Nephron (organoid): ENCODE measurements around the gene CLEC16A.

Experiments
- H3K27ac Mint-ChIP-seq, 3 experiments: 2 replicates each; pipeline ENCODE4 v1.8.0; 2020; ENCODE audit warnings: mixed read lengths in 3 of 3, mild to moderate bottlenecking in 2 of 3, moderate library complexity in 1 of 3
- H3K27me3 Mint-ChIP-seq: 2 replicates; pipeline ENCODE4 v1.8.0; 2021; ENCODE audit warnings: low read depth, mild to moderate bottlenecking, moderate library complexity, mixed read lengths
- H3K36me3 Mint-ChIP-seq: 2 replicates; pipeline ENCODE4 v1.8.0; 2020; ENCODE audit warnings: low read depth, mixed read lengths
- H3K4me1 Mint-ChIP-seq: 2 replicates; pipeline ENCODE4 v1.8.0; 2020; ENCODE audit warnings: mixed read lengths
- H3K4me3 Mint-ChIP-seq, 3 experiments: 2 replicates each; pipeline ENCODE4 v1.8.0; 2020; ENCODE audit warnings: mild to moderate bottlenecking in 3 of 3, mixed read lengths in 3 of 3, moderate library complexity in 2 of 3
- H3K9me3 Mint-ChIP-seq: 2 replicates; pipeline ENCODE4 v1.8.0; 2020; ENCODE audit warnings: mixed read lengths
- TF ChIP-seq, protein P1 (sequence below), 3 experiments: fragments of 200-600 bp; sonication (generic); IDR thresholded peaks; one replicate each; pipeline ENCODE4 v1.5.0; 2021; ENCODE audit warnings: antibody characterized with exemption in 3 of 3; ENCODE audit not compliant: unreplicated experiment in 3 of 3

CLEC16A gene

GRCh38 chr16:11193494-11193893 is 249.1 kb downstream of the CLEC16A start:
- Mint-ChIP-seq H3K9me3 (no peaks in the 10 kb centered on the region), H3K27me3 (peaks cover 10% of the 10 kb centered on the region), H3K4me3 (no peak overlapping the region), H3K4me1 (no peaks in the 10 kb centered on the region), H3K27ac (no peak overlapping the region), H3K36me3 (no peaks in the 10 kb centered on the region)
- TF ChIP-seq, protein P1, sequence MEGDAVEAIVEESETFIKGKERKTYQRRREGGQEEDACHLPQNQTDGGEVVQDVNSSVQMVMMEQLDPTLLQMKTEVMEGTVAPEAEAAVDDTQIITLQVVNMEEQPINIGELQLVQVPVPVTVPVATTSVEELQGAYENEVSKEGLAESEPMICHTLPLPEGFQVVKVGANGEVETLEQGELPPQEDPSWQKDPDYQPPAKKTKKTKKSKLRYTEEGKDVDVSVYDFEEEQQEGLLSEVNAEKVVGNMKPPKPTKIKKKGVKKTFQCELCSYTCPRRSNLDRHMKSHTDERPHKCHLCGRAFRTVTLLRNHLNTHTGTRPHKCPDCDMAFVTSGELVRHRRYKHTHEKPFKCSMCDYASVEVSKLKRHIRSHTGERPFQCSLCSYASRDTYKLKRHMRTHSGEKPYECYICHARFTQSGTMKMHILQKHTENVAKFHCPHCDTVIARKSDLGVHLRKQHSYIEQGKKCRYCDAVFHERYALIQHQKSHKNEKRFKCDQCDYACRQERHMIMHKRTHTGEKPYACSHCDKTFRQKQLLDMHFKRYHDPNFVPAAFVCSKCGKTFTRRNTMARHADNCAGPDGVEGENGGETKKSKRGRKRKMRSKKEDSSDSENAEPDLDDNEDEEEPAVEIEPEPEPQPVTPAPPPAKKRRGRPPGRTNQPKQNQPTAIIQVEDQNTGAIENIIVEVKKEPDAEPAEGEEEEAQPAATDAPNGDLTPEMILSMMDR (IDR thresholded peaks at IDR 0.05; ENCODE audit: unreplicated experiment in 3 of 3): no peak

- TF ChIP-seq, protein P1 (IDR thresholded peaks at IDR 0.05; ENCODE audit: unreplicated experiment in 3 of 3): no peak
- H3K9me3 Mint-ChIP-seq: no peaks in the 10 kb centered on the region
- peaks cover 10% of the 10 kb centered on the region for H3K27me3 Mint-ChIP-seq
- H3K4me3 Mint-ChIP-seq: no peak overlapping the region
- H3K27ac Mint-ChIP-seq: peak overlapping the region in 1 of 3 experiments; percentile 14
- H3K36me3 Mint-ChIP-seq: no peaks in the 10 kb centered on the region
- no peaks in the 10 kb centered on the region for H3K4me1 Mint-ChIP-seq
These were observed 250.5 kb downstream of the CLEC16A start for GRCh38 chr16:11194913-11195312.

DNA sequence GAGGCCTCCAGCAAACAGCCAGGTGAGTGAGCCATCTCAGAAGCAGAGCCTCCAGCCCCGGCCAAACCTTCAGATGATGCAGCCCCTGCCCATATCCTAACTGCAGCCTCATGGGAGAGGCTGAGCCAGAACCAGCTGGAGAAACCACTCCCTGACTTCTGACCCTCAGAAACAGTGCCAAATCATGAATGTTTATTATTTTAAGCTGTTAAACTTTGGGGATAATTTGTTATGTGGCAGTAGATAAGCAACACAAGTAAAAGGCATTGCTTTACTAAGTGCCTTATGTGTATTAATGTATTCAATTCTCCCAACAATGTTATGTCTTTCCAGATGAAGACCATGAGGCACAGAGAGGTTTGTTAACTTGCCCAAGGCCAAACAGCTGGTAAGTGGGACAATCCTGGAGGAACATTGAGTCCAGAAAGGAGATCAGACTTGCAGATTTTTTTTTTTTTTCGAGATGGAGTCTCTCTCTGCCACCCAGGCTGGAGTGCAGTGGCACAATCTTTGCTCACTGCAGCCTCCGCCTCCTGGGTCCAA is 252.0 kb downstream of the CLEC16A start:
- no peak overlapping the region for H3K4me3 Mint-ChIP-seq
- no peak overlapping the region for H3K27ac Mint-ChIP-seq
- peaks cover 8% of the 10 kb centered on the region for H3K4me1 Mint-ChIP-seq
- TF ChIP-seq, protein P1 (IDR thresholded peaks at IDR 0.05; ENCODE audit: unreplicated experiment in 3 of 3): no peak
- H3K36me3 Mint-ChIP-seq: no peaks in the 10 kb centered on the region
- H3K27me3 Mint-ChIP-seq: peaks cover 16% of the 10 kb centered on the region
- no peaks in the 10 kb centered on the region for H3K9me3 Mint-ChIP-seq

- H3K4me3 Mint-ChIP-seq: no peak overlapping the region
- H3K27ac Mint-ChIP-seq: no peak overlapping the region
- TF ChIP-seq, protein P1 (IDR thresholded peaks at IDR 0.05; ENCODE audit: unreplicated experiment in 3 of 3): no peak
- H3K36me3 Mint-ChIP-seq: no peaks in the 10 kb centered on the region
- H3K4me1 Mint-ChIP-seq: peaks cover 27% of the 10 kb centered on the region
- peaks cover 19% of the 10 kb centered on the region for H3K27me3 Mint-ChIP-seq
- H3K9me3 Mint-ChIP-seq: no peaks in the 10 kb centered on the region
These were observed 254.0 kb downstream of the CLEC16A start for GRCh38 chr16:11198375-11198774.

GRCh38 chr16:11198828-11199227 is 254.5 kb downstream of the CLEC16A start:
- Mint-ChIP-seq H3K9me3 (no peaks in the 10 kb centered on the region), H3K27ac (no peak overlapping the region), H3K36me3 (no peaks in the 10 kb centered on the region), H3K4me1 (peaks cover 27% of the 10 kb centered on the region), H3K27me3 (peaks cover 14% of the 10 kb centered on the region), H3K4me3 (no peak overlapping the region)
- TF ChIP-seq, protein P1 (IDR thresholded peaks at IDR 0.05; ENCODE audit: unreplicated experiment in 3 of 3): no peak

DNA sequence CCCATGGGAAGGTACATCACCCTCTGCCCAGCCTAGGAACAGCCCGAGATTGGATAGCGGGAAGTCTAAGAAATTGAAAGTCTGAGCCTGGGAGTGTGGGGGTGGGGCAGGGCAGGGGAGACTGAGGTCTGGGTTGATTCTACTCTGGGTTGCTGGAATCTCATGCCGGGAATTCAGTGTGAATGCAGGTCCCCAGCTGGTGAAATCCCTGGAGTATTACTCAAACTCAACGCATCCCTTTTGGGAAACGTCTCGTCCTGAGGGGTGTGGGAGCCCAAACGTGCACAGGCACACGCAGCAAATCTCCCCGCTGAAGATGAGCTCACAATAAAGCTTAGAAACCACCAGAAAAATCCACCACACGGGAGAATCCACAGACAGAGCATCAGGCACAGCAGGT is 256.2 kb downstream of the CLEC16A start:
- Mint-ChIP-seq H3K27me3 (peaks cover 17% of the 10 kb centered on the region), H3K27ac (peak overlapping the region in 1 of 3 experiments; percentile 36)
- TF ChIP-seq, protein P1 (IDR thresholded peaks at IDR 0.05; ENCODE audit: unreplicated experiment in 3 of 3): no peak

More for the DNA sequence above, 256.2 kb downstream of the CLEC16A start:
- Mint-ChIP-seq H3K4me3 (no peak overlapping the region), H3K4me1 (peaks cover 33% of the 10 kb centered on the region), H3K9me3 (no peaks in the 10 kb centered on the region), H3K36me3 (no peaks in the 10 kb centered on the region)
